NOMO-1 treated with dmso at 0.1 percent for 144 hours (cell line): ENCODE data around the gene NEURL1.
A peak's percentile ranks its signal among the peaks of the same experiment; 100 is the strongest.

Source experiments
- DNase-seq: peaks from one replicate; lab custom pipeline; 2025; ENCODE audit not compliant: unreplicated experiment; lab: John Stamatoyannopoulos, UW

The NEURL1 gene

GRCh38 chr10:103493362-103493915, at the start of gene NEURL1:
Gene NEURL1, plus strand, starts transcription at chr10:103493705. Its CDS starts 683 bp downstream, at chr10:103494388.
- no peak for DNase-seq

GRCh38 chr10:103444478-103444877, 49.0 kb upstream of the NEURL1 start:
- DNase-seq: no peak

GRCh38 chr10:103445366-103445765, 48.1 kb upstream of the NEURL1 start:
- no peak for DNase-seq

GRCh38 chr10:103445767-103446567, 47.5 kb upstream of the NEURL1 start:
- no peak for DNase-seq

- no peak for DNase-seq
Measured at GRCh38 chr10:103447187-103447586, 46.3 kb upstream of the NEURL1 start.

GRCh38 chr10:103448746-103449145, 44.8 kb upstream of the NEURL1 start:
- no peak for DNase-seq

GRCh38 chr10:103449208-103450144, 44.0 kb upstream of the NEURL1 start:
- no peak for DNase-seq

- no peak for DNase-seq
Measured at GRCh38 chr10:103450201-103450695, 43.3 kb upstream of the NEURL1 start.

GRCh38 chr10:103451091-103451813, 42.3 kb upstream of the NEURL1 start:
- no peak for DNase-seq

GRCh38 chr10:103451831-103452505, 41.5 kb upstream of the NEURL1 start, which contains the start of gene CALHM2:
Gene CALHM2, minus strand, starts transcription at chr10:103452370. Its CDS starts 2,429 bp downstream, at chr10:103449941.
- DNase-seq: peak; percentile 40

- no peak for DNase-seq
Measured at GRCh38 chr10:103452506-103453230, 40.8 kb upstream of the NEURL1 start.

GRCh38 chr10:103454026-103454425, 39.5 kb upstream of the NEURL1 start:
- no peak for DNase-seq

GRCh38 chr10:103455235-103455634, 38.3 kb upstream of the NEURL1 start:
- DNase-seq: no peak

GRCh38 chr10:103456074-103456660, 37.3 kb upstream of the NEURL1 start:
- no peak for DNase-seq

GRCh38 chr10:103457176-103457712, 36.3 kb upstream of the NEURL1 start:
- no peak for DNase-seq

GRCh38 chr10:103457896-103458583, 35.5 kb upstream of the NEURL1 start:
- no peak for DNase-seq

GRCh38 chr10:103458720-103459119, 34.8 kb upstream of the NEURL1 start, which contains the start of gene CALHM1:
Gene CALHM1, minus strand, starts transcription at chr10:103458900. Its CDS starts 149 bp downstream, at chr10:103458751.
- no peak for DNase-seq

- DNase-seq: no peak
Measured at GRCh38 chr10:103459615-103460014, 33.9 kb upstream of the NEURL1 start.
